ENCODE data around the gene MYT1.

DNA sequence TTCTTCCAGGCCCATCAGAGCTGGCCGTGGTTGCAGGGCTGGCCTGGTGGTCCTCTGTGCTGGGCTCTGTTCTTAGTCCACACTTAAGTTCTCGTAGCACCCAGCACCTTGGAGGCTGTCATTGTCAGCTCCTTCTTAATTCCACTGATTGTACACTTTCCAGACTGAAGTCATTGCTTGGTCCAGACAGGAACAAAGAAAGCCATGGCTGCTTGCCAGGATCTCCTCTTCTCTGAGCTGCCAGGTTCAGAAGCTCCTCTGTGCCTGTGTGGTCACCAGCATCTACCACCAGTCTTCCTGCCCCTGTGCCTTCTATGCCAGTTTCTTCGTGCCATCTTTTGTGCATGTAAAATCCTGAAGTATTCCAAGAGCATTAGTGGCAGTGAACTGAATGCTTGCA, 51.8 kb downstream of the MYT1 start:
- no peak for TF ChIP-seq POLR2A (IDR thresholded peaks at IDR 0.05)
- TF ChIP-seq, protein P1, sequence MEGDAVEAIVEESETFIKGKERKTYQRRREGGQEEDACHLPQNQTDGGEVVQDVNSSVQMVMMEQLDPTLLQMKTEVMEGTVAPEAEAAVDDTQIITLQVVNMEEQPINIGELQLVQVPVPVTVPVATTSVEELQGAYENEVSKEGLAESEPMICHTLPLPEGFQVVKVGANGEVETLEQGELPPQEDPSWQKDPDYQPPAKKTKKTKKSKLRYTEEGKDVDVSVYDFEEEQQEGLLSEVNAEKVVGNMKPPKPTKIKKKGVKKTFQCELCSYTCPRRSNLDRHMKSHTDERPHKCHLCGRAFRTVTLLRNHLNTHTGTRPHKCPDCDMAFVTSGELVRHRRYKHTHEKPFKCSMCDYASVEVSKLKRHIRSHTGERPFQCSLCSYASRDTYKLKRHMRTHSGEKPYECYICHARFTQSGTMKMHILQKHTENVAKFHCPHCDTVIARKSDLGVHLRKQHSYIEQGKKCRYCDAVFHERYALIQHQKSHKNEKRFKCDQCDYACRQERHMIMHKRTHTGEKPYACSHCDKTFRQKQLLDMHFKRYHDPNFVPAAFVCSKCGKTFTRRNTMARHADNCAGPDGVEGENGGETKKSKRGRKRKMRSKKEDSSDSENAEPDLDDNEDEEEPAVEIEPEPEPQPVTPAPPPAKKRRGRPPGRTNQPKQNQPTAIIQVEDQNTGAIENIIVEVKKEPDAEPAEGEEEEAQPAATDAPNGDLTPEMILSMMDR (IDR thresholded peaks at IDR 0.05): no peak
